DND-41 (cell line): ENCODE data around the gene GPR18.

Experiments used
- ATAC-seq: fragments of 200-7000 bp; cut with Tn5 transposase; 3 replicates; pipeline ENCODE4 v1.9.1; 2021; ENCODE audit warnings: low read depth; ENCODE audit not compliant: insufficient read depth
- DNase-seq: peaks from one replicate; pipeline ENCODE4 v3.0.0-alpha.2; 2020
- H2AFZ ChIP-seq: 2 replicates; pipeline ENCODE4 v1.6.0; 2012; ENCODE audit warnings: low read depth, low read length
- H3K27ac ChIP-seq: 2 replicates; pipeline ENCODE4 v1.5.1; 2012; ENCODE audit warnings: low read length, inconsistent platforms
- H3K27me3 ChIP-seq: fragments of 200-600 bp; sonication (generic); 2 replicates; pipeline ENCODE4 v1.6.0; 2012; ENCODE audit warnings: low read length, mild to moderate bottlenecking, inconsistent platforms; ENCODE audit not compliant: insufficient read depth, poor library complexity
- H3K36me3 ChIP-seq: 2 replicates; pipeline ENCODE4 v1.5.1; 2012; ENCODE audit warnings: low read length, inconsistent platforms; ENCODE audit not compliant: insufficient read depth
- H3K4me1 ChIP-seq: 2 replicates; pipeline ENCODE4 v1.5.1; 2012; ENCODE audit warnings: mild to moderate bottlenecking, low read length; ENCODE audit not compliant: insufficient read depth
- H3K4me2 ChIP-seq: 2 replicates; pipeline ENCODE4 v1.6.0; 2012; ENCODE audit warnings: mild to moderate bottlenecking, moderate library complexity, low read length, inconsistent platforms; ENCODE audit not compliant: insufficient read depth
- H3K4me3 ChIP-seq, 2 experiments: fragments of 200-600 bp in 1 of 2; shearing (Covaris generic) in 1 of 2; 2 replicates each; pipeline ENCODE4 v1.5.1; 2012 to 2016; ENCODE audit warnings: inconsistent platforms in 2 of 2, low read length in 2 of 2, mild to moderate bottlenecking in 2 of 2, low read depth in 1 of 2, moderate library complexity in 1 of 2
- H3K79me2 ChIP-seq: 2 replicates; pipeline ENCODE4 v1.6.0; 2012; ENCODE audit warnings: low read length, inconsistent platforms; ENCODE audit not compliant: insufficient read depth
- H3K9ac ChIP-seq: 2 replicates; pipeline ENCODE4 v1.6.0; 2012; ENCODE audit warnings: low read depth, mild to moderate bottlenecking, inconsistent platforms, low read length, moderate library complexity
- H3K9me3 ChIP-seq: 2 replicates; pipeline ENCODE4 v1.5.1; 2012; ENCODE audit warnings: low read length, moderate library complexity, mild to moderate bottlenecking, inconsistent platforms; ENCODE audit not compliant: insufficient read depth, severe bottlenecking
- H4K20me1 ChIP-seq: 2 replicates; pipeline ENCODE4 v1.6.0; 2012; ENCODE audit warnings: low read length; ENCODE audit not compliant: insufficient read depth
- EZH2 ChIP-seq: IDR thresholded peaks from 3 replicates; pipeline ENCODE4 v1.6.1; 2012; ENCODE audit warnings: borderline replicate concordance, low read depth, mild to moderate bottlenecking, moderate library complexity, low read length, inconsistent platforms; ENCODE audit not compliant: severe bottlenecking
- TF ChIP-seq, protein P1 (sequence below): IDR thresholded peaks from 2 replicates; pipeline ENCODE4 v1.5.1; 2012; ENCODE audit warnings: borderline replicate concordance, low read length, moderate library complexity, mild to moderate bottlenecking; ENCODE audit not compliant: poor library complexity, severe bottlenecking; ENCODE audit errors: extremely low read depth

The GPR18 gene

DNA sequence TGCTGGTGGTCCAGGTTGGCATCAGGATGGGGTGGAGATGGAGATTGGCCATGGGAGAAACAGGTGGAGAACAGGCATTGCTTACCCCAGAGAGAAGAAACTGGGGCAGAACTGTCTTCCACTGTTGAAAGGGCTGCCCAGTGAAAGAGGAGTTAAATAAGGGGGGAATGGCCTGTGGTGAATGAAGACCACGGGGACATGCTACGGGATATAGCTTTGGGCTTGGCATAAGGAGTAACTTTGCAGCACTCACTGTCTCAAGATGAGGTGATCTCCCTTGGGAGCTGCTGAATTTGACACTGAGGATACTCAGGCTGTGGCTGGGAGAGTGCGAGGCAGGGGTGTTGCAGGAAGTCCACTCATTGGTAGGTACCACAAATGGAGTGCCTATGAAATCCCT is 10.6 kb upstream of the GPR18 start:
- no peak for DNase-seq
- H3K4me2 ChIP-seq: no peak overlapping the region
- TF ChIP-seq EZH2: no peak
- TF ChIP-seq, protein P1, sequence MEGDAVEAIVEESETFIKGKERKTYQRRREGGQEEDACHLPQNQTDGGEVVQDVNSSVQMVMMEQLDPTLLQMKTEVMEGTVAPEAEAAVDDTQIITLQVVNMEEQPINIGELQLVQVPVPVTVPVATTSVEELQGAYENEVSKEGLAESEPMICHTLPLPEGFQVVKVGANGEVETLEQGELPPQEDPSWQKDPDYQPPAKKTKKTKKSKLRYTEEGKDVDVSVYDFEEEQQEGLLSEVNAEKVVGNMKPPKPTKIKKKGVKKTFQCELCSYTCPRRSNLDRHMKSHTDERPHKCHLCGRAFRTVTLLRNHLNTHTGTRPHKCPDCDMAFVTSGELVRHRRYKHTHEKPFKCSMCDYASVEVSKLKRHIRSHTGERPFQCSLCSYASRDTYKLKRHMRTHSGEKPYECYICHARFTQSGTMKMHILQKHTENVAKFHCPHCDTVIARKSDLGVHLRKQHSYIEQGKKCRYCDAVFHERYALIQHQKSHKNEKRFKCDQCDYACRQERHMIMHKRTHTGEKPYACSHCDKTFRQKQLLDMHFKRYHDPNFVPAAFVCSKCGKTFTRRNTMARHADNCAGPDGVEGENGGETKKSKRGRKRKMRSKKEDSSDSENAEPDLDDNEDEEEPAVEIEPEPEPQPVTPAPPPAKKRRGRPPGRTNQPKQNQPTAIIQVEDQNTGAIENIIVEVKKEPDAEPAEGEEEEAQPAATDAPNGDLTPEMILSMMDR: no peak
- ATAC-seq: no peak
- H2AFZ ChIP-seq: no peak overlapping the region
- peaks cover 18% of the 10 kb centered on the region; the same call in 1 of the 2 replicates for H4K20me1 ChIP-seq
- no peaks in the 10 kb centered on the region for H3K27me3 ChIP-seq
- no peak overlapping the region for H3K9ac ChIP-seq
- H3K9me3 ChIP-seq: peaks cover 4% of the 10 kb centered on the region
- no peak overlapping the region for H3K27ac ChIP-seq
- no peak overlapping the region for H3K4me3 ChIP-seq
- no peaks in the 10 kb centered on the region for H3K4me1 ChIP-seq
- H3K79me2 ChIP-seq: peaks cover 30% of the 10 kb centered on the region
- peaks cover 25% of the 10 kb centered on the region for H3K36me3 ChIP-seq

DNA sequence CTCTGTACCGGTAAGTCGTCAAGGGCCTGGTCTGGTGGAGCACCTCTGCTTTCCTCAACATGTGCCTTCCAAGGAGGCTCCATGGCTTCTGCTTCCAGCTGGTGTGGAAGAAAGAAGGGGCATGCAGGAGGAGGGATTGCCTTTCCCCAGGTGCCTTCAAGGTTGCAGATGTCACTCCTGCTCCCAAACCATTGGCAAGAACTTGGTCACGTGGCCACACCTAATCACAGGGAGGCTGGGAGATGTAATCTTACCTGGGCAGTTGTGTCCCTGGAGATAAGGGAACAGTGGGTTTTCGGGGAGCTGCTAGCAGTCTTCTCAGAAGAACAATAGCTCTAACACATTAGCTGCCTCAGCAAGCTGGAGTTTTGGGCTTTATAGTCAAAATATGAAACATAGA is 9.7 kb upstream of the GPR18 start:
- no peak overlapping the region for H3K4me3 ChIP-seq
- H3K27ac ChIP-seq: no peak overlapping the region
- no peak for DNase-seq
- peaks cover 4% of the 10 kb centered on the region for H3K9me3 ChIP-seq
- no peak overlapping the region for H2AFZ ChIP-seq
- ATAC-seq: no peak
- H4K20me1 ChIP-seq: peaks cover 18% of the 10 kb centered on the region; the same call in 1 of the 2 replicates
- TF ChIP-seq EZH2: no peak
- TF ChIP-seq, protein P1: no peak
- H3K4me1 ChIP-seq: no peaks in the 10 kb centered on the region
- no peak overlapping the region for H3K4me2 ChIP-seq
- peaks cover 25% of the 10 kb centered on the region for H3K79me2 ChIP-seq
- H3K27me3 ChIP-seq: no peaks in the 10 kb centered on the region
- H3K9ac ChIP-seq: no peak overlapping the region
- peaks cover 30% of the 10 kb centered on the region for H3K36me3 ChIP-seq

DNA sequence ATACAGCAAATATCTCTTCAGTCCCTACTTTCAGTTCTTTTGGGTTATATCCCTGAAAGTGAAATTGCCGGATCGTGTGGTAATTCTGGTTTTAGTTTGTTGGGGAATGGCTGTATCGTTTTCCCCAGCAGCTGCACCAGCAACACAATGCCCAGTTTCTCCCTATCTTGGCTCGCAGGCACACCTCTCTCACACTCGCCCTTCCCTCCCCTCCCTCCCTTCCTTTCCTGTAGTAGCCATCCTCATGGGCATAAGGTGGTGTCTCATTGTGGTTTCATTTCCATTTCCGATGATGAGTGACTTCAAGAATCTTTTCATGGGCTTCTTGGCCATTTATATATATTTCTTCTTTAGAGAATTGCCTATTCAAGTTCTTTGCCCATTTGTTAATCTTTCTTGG is 8.6 kb upstream of the GPR18 start:
- TF ChIP-seq EZH2: no peak
- TF ChIP-seq, protein P1: no peak
- DNase-seq: no peak
- no peaks in the 10 kb centered on the region for H3K4me1 ChIP-seq

More for the DNA sequence above, 8.6 kb upstream of the GPR18 start:
- Histone ChIP-seq H2AFZ (no peak overlapping the region), H3K36me3 (peaks cover 23% of the 10 kb centered on the region), H3K27me3 (no peaks in the 10 kb centered on the region), H3K9ac (no peak overlapping the region), H4K20me1 (peaks cover 13% of the 10 kb centered on the region; the same call in 1 of the 2 replicates), H3K4me2 (no peak overlapping the region), H3K27ac (no peak overlapping the region), H3K79me2 (peaks cover 19% of the 10 kb centered on the region), H3K9me3 (no peaks in the 10 kb centered on the region), H3K4me3 (no peak overlapping the region)
- no peak for ATAC-seq
